NOMO-1 (cell line): ENCODE measurements around the gene MBP.
A peak's percentile ranks its signal among the peaks of the same experiment; 100 is the strongest.

Experiments used
- DNase-seq, 2 experiments: peaks; one replicate each; lab custom pipeline; 2025; ENCODE audit not compliant: unreplicated experiment in 2 of 2; lab: John Stamatoyannopoulos, UW

The MBP gene

GRCh38 chr18:77116201-77117080 lies 16.1 kb downstream of the MBP start:
- no peak for DNase-seq

DNA sequence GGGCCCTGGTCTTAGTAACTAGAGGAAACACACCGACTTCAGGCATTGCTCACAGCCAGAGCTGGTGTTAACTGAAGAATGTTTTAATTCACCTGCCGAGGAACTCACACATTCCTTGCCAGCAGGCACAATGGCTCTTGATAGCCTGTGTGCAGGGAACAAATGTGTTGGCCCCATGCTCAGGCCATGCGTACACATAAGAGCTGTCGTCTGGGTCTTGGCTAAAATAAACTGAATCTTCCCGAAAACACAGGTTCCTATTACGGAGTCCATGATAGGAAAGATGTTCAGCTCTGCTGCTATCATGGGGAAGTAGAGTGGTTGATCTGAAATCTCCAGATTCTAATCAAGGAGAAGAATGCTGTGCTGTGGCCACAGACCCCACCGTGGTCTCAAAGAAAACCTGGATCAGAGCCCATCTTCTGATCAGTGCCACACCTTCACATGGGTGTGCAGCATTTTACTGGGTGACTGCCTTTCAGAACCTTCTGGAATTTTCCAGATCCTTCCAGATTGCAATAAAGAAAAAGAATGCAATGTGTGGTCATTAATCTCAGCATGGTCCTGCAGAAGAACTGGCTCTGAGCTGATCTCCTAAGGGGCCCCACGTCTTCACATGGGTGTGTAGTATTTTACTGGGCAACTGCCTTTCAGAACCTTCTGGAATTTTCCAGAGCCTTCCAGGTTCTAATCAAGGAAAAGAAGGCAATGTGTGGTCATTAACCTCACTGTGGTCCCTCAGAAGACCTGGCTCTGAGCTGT lies 17.2 kb downstream of the MBP start:
- DNase-seq: no peak

- DNase-seq: peak; percentile 88 to 97
Observed at GRCh38 chr18:77114415-77115191, 18.0 kb downstream of the MBP start.

GRCh38 chr18:77114152-77114414 lies 18.5 kb downstream of the MBP start:
- no peak for DNase-seq

DNA sequence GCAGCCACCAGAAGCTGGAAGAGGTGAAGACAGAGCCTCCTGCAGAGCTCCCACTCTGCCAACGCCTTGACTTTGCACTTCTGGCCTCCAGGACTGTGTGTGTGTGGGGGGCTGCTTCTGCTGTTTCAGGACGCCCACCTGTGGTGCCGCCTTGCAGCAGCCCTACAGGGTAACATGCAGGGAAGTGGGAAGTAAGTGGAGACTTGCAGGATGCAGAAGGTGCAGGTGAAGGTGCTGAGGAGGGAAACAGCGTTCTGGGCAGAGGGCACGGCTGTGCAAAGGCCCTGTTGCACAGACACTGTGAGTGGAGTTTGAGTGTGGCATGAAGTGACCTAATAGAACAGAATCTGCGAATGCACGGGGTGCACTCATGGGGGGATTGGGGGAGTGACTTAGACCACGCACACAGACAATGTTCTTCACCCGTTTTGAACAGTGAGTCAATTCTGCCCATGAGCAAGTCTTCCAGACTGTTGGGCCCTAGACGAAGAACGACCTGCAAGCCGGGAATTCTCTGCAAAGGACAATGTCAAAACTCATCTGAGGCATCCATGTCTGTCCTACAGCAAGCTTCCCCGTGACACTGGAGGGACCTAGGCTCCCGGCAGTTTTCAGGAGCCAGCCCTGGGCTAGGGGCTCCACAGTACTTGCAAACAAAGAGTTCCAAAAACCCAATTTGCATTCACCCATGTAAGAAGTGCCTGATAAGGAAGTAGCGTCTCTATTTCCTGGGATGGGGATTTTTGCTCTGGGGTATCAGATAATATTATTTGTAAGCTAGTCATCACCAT lies 19.0 kb downstream of the MBP start:
- DNase-seq: no peak

DNA sequence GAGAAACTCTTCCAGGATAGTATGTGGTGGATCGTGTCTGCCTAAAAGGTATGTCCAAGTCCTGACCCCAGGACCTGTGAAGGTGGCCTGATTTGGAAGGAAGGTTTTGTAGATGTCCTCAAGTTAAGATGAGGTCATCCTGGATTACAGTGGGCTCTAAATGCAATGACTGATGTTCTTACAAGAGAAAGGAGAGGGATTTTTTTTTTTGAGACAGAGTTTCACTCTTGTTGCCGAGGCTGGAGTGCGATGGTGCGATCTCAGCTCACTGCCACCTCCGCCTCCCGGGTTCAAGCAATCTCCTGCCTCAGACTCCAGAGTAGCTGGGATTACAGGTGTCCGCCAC lies 19.9 kb downstream of the MBP start:
- no peak for DNase-seq

DNA sequence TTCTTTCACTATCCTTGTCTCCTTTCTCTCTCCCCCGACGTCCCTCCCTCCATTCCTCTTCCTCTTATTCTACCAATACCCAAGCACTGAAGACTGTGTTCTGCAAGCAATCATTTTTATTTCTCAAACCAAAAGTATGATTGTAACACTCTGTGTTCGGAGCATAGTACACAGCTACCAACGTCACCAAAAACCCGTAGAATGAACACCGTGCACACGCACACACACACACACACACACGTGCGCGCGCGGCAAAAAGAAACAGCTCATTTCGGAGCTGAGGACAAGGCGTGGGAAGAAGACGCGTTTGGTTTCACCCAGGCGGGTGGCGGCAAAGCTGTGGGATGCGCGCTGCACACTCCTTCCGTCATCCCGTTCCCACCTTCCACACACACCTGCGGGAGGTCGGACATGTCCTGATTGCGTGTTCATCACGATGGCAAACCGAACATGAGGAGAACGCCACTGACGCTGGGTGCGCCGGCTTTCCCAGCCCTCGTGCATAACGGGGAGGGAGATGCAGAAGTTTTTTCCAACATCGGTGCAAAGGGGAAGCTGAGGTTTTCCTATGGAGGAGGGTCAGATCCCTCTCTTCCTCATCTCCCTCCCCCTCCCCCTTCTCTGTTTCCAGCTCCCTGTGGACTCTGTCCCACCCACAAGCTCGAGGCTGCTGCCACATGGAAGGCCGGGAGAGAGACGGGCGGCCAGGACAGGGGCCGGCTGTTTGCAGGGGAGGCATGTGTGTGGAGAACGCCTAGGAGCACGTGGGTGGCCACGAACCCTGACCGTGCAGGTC lies 20.4 kb downstream of the MBP start:
- peak in 1 of 2 experiments; percentile 30 for DNase-seq

- no peak for DNase-seq
Observed at GRCh38 chr18:77111449-77111848, 21.1 kb downstream of the MBP start.

DNA sequence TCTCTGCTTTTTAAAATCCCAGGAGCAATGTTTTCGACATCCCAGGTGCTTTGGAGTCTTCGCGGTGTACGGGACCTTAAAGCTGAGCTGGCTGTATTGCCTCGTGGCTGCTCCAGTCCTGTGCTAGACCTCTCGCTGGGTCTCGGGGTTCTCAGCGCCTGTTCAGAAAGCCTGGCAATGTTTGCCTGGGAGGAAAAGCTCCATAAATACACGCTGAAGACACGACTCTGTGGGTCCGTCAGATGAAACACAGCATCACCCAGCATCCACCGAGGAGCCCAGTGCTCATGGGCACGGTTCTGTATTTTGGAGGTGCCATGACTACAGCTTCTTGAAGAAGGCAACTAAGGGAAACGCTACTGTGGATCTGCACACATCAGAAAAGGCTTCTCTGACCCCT lies 21.6 kb downstream of the MBP start:
- no peak for DNase-seq

DNA sequence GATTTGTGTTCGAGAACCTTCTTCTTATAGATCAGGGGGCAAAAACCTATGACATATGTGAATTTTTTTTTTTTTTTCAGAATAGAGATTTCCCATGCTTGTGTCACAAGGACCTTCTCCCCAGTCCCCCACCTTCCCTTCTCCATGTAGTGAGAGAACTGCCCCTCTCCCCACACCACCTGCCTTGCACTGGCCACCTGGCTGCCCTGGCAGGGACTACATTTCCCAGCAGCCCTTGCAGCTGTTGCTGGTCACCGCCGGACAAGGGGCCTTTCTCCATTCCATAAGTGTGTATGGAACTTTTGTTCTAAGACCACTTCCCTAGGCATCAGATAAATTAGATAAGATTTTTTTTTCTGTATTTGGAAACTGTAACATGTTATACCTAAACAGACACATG lies 22.2 kb downstream of the MBP start:
- DNase-seq: no peak

DNA sequence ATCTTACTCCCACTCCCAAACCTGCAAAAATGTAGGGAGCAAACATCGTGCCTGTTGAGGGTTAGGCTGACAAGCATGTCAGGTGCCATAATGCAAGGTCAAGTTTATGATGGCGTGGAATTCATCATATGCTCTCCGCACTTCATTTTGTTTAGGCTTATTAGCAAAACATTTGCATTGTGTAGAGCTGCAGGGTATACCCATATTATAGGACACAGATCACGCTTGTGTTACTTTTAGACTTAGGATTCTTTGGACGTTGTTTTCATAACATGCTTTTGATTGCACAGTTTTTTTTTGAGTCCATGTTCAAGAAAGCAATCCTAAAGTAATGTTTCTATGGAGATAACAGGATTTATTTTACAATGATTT lies 22.9 kb downstream of the MBP start:
- DNase-seq: no peak

DNA sequence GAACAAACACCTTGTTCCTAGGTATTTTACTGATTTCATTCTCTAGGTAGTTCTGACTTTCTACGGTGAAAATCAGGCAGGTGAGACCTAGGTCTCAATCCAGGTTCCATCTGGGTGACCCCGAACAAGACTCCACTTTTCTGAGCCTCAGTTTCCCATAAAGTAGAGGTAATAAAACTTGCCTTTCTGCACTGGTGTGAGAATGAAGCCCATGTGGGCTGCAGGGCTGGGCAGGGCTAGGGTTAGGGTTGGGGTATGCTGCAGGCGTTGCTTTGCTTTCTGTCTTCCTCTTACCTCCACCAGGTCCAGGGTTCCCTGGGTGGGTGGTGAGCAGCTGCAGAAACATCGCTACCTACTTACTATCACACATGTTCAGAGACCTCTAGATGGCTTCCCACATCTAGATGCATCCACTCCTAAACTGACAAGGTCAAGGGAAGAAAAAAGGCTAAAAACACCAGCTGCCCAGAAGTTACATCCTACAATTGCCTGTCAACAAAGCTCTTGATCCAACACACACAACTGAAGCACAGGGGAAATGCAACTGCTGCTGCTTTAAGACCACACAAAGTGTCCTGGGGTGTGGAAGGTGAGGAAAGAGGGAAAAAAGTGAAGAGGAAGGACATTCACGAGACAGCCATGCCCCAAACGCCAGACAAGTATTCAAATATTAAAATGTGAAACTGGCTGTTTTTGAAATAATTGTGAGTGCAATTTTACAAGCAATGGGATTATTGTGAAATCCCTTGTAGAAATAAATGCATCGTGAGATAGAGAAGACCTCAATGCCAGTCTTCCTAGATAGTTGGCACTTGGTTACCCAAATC lies 23.5 kb downstream of the MBP start:
- no peak for DNase-seq

DNA sequence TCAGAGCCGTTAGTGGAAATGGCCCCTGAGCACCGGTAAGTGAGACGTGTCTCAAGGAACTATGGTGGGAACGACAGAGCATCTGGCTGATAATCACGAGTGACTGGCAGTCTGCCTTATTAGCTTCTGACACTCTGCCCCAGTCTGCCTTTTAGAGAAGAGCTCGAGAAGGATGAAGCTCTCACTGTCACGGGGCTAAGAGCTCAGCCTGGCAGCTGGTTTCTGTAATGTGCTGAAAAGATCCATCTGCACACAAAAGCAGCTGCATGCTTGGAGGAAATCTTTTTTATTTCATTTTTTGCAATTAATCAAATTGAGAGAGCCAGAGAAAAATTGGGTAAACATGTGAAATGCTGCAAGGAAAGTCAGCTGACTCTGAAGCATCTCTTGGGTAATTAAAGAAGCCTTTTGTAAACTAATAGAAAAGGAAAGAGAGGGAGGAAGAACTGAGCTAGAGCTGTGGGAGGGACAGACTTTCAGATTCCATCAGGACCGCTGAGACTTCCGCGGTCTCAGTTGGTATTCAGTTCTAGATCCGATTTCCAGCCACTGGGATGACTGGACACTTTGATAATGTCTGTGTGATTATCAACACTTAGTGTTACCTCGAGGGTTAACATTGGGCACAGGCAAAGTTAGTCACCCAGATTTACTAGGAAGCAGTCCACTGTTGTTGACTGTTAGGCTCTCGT lies 24.4 kb downstream of the MBP start:
- no peak for DNase-seq

DNA sequence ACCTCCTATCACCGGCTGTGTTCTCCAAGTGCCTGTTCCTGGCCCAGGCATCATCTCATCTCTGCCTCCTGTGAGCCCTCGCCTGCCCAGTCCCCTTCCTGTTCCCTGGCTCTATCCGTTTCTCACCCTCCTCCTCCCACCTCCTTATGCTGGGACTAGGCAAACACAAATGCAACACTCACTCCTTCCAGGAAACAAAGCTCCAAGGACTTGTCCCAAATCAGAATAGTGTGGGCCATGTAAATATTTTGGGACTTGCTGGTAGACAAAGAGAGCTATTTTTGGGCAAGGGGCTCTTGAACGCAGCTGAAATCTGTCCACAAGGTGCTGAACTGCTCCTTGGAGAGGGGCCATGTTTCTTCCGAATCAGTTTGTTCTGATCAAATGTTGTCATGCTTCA lies 25.3 kb downstream of the MBP start:
- no peak for DNase-seq

DNA sequence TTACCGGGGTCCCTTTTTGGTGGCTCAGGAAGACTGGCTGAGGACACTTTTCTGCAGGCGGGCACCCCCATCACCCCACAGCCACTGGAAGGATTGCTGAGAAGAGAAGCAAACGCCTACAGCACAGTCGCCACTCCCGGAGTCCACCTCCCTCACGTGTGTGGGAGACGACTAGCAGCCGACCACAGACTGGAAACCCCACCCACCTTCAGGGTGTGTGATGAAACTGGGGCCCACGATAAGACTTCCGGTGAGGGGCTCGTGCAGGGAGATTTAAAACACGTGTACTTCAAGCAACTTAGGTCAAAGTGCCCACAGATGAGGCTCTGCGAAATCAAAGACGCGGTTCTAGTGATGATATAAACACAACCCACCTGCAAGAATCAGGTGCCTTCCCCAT lies 26.3 kb downstream of the MBP start:
- DNase-seq: peak; percentile 32 to 33

GRCh38 chr18:77105680-77106079 lies 26.9 kb downstream of the MBP start:
- no peak for DNase-seq

DNA sequence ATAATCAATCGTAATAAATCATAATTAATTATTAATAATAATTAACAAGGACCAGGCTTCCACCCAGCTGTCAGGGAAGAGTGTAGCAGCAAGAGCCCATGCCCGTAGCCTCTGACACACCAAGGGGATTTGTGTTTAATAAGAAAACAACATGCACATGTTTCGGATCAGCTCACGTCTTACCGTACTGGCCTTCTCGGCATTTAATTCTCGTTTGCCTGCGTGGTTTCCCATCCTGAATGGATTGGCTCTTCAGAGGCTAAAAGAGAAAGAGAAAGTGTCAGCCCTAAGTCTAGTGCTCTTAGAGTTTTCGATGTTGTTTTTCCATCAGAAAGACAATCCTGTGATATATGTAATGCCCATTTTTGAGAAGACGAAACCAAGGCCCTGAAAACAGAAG lies 27.6 kb downstream of the MBP start:
- no peak for DNase-seq

DNA sequence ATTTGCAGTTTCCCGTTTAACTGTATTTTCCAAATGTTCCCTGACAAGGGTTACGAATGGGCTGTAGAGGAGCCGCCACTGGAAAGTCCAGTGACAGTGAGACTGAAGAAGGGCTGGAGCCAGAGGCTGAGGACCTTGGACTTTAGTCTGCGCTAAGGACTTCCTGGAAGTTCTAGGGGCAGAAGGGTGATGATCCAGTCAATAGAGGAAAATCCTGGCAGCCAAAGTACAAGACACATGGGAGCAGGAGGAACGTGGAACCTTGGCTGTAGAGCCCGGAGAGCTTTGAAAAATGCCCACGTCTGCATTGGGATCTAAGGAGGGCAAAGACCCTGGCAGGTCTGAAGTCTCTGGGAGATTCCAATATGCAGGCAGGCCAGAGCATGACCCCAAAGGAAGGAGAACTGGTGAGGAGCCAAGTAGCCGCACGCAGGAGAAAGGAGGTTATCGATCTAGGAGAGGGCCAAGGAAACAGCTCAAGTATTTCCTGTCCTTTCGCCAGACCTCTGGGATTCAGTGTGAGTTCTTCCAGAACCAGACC lies 28.5 kb downstream of the MBP start:
- no peak for DNase-seq
